ENCODE results near the gene TRANK1.

- TF ChIP-seq YY1 (IDR thresholded peaks at IDR 0.05; ENCODE audit: insufficient read depth, insufficient read length) (no peak), SUZ12 (IDR thresholded peaks at IDR 0.05; ENCODE audit: extremely low read depth, insufficient read depth, insufficient read length) (no peak)
Observed at GRCh38 chr3:36903119-36903882, 41.6 kb downstream of the TRANK1 start.

All from NT2/D1 (cell line).